AG08395 (cell line): ENCODE data around the gene NIT1.

Experiments
- DNase-seq: peaks from one replicate; pipeline ENCODE4 v3.0.0; 2012; ENCODE audit warnings: mixed read lengths, low spot score

NIT1 gene

DNA sequence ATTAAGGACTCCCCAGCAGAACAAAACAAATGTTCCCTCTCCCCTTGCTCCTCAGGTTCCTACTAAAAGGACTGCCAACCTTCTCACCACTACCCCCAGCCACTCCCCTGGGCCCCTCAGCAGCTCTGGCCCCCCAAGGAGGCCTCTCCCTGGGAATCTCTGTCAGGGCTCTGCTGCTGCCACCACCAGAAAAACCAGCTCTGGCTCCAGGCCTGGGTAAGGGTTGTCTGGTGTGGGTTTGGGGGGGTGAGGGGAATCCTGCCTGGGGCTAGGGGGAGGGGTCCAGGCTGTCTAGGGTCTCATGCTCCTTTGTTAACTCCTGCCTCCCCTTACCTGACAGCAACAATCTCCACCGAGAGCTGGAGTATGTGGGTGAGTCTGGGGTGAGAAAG, 33.3 kb upstream of the NIT1 start:
- DNase-seq: no peak

DNA sequence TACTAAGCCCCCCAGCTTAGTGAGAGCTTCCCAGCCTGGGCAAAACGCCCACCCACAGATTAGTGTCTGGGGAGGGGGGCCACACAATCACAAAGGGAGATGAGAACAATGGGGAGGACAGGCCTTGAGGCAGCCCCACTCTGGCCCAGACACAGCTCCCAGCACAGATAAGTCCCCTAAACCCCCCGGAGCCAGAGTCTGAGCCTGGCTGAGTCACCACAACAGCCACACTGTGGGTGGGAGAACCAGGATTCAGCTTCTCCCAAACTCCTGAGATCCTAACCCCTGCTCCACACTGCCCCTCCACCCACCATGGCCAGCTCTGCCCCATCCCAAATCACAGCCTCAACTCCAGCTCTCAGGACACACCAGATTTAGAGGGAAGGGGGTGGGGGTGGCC, 32.7 kb upstream of the NIT1 start:
- no peak for DNase-seq

DNA sequence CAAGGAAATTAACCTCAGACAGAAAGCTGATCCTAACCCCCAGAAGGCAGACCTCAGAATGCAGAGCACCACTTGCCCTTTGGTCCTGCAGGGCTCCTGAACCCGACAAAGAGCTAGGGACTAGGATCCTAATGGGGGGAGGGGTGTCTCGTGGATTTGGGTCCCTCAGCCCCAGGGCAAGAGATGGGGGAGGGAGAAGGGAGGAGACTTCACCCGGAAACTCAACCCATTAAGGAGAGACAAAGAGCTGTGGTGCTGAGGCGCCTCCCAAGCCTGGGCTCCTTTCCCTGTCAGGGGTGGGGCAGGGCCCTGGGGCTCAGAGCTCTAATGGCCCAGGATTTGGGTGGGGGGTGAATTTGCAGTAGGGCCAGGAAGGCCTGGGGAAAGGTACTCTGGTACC, 31.4 kb upstream of the NIT1 start:
- no peak for DNase-seq

DNA sequence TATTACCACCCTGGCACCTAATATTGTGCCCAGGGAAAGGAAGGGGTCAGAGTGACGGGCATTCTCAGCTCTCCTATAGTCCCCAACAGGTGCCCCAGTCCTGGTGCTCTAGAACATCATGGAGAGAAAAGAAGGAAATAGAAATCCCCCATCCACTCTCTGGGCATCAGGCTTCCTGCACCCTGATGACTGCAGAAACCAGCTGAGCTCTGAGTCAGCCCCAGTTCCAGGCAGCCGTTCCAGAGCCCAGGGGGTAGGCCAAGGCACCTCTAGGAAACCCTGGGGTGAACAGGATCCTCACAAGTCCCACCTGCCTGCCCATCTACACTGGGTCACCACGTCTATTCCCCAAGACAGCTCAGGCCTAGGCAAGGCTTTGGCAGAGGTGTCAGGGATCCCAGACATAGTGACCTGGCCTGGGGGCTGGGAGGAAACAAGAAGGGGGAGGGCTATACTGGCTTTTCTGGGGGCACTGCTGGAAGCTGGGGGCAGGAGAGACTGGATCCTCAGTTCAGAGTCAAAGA, 29.3 kb upstream of the NIT1 start:
- peak; percentile 72 for DNase-seq

DNA sequence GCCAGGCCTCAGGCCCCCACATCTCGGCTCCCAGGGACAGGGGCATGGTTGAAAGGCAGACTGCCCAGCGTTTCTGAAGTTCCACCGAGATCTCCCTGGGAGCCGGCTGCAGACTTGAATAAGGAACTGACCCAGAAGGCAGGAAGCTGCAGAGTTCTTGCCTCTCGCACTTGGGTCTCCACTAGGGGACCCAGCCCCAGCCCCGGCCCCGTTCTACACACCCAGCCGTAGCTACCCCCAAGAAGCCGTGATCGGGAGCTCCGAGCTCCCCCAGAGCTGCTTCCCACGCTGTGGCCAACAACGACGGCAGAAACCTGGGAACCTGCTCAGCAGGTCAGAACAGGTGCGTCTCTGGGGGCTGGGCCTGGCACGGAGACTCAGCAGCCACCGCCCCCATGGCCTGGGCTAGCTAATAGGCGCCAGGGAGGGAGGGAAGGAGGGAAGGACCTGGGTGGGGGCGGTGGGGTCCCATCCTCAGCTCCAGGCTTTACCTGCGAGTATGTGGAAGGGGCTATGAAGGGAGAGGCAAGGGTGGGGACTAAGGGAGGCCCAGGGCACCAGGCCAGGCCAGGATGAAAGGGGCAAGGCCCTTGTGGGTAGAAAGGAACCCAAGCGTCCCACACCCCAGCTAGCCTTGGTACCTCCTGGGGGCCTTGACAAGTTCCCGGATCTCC, 28.5 kb upstream of the NIT1 start, which contains the start of gene NECTIN4:
NECTIN4 (minus strand) TSS at position 308 of the 674 bp plus-strand sequence; CDS start at position 46, 262 bp downstream.
- DNase-seq: no peak

DNA sequence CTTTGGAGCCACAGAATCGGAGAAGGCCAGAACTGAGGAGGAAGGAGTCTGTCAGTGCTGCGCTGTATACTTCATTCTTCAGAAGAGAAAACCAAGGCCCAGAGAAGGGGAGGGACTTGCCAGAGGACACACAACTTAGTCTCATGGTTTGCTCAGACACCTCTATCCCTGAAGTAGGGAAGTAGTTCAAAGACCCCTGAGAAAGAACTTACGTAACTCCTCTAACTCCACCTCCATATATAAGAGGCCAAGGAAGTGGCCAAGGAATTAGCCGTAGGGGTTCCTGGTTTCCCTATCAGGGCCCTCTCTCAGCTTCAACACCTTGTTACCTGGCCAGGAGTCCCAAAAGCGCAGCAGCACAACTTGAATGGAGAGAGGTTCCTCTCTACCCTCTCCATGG, 28.0 kb upstream of the NIT1 start:
- no peak for DNase-seq

DNA sequence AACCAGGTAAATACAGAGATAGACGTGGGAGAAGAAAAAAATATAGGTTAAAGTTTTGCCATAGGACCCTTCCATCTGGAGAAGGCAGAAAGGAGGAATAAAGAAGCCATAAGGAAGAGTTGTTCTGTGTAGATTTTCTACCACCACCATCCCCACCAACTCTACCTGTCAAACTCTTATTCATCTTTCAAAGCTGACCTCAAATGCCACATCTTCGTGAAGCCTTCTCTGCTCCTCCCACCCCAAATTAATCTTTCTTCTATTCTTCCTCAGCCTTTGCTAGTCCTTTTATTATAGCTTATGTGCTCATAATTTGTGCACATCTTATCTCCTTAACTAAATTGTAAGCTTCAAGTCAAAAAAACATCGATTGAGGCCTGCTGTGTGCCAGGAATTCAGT, 27.3 kb upstream of the NIT1 start:
- no peak for DNase-seq

DNA sequence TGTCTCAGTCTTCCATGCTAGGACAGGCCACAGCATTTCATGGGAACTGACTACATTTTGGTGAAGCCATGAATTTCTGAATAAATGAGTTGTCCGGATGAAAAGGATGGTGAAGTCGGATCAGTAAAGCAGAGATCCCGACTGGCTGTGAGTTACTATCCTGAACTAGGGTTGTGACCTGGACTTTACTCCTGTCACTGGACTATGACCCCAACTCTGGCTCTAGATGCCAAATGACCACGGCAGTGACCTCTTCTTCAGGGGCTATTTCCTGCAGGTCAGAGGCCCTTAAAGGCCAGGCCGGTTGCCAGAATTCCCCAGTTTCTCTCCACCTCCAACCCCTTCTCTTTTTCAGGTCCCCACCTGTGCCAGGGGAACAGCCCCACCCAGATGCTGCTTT, 26.8 kb upstream of the NIT1 start:
- DNase-seq: no peak

DNA sequence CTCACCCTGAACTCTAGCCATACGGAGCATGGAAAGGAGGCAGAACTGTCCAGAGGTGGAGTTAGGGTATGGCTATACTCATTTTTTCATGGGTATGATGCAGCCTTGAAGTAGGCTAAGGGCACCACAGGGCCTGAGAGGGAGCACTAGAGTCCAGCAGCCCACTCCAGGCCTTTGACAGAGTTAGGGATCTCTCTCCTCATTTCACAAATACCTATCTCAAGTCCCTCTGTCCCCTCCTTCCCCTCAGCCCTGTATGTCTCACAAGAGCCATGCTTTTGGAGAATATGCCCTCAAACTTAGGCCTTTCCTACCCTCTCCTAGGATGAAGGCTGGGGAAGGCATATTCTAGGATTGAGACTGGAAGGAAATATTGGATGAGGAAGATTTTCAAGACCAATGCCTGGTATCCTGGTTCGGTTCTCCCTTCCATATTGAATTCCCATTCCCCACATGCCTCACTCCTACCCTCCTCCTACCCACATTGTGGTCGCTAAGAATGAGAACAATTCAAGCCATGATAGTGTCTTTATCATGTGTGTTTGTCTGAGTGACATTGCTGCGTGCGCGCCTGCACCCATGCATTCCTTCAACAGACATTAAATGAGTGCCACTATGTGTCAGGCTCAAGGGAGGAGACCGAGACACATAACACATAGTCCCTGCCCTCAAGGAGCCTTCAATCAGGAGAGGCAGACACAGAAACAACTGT, 26.0 kb upstream of the NIT1 start:
- DNase-seq: no peak

DNA sequence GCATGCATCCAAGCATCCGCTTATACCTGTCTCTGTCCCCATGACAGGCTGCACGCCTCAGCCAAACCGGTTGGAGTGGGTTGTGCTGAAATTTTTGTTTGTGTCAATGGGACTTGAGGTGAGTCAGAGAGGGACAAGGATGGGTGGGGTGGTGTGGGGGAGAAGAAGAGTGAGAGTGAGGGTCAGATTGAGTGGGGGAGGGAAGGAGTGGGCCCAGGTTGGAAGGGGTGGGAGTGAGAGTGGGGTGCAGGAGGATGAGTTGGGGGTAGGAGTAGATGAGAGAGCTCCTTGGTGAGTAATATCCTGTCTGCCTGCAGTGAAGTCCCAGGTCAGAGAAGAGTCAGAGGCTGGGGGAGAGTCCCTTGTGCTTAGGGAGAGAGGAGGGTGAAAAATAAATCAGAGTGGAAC, 25.3 kb upstream of the NIT1 start:
- peak; percentile 44 for DNase-seq

DNA sequence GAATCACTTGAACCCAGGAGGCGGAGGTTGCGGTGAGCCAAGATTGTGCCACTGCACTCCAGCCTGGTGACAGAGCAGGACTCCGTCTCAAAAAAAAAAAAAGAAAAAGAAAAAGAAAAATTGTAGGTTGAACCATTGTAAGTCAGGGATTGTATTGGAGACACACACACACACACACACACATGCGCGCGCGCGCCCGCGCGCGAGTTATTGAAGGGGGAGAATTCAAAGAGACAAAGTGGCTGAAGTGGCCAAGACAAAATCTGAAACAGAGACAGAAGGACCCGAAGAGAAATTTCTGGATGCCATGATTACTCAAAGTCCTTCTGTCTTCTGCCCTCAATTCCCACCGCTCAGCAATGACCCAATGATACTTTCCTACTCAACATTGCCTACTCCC, 23.4 kb upstream of the NIT1 start:
- DNase-seq: no peak

DNA sequence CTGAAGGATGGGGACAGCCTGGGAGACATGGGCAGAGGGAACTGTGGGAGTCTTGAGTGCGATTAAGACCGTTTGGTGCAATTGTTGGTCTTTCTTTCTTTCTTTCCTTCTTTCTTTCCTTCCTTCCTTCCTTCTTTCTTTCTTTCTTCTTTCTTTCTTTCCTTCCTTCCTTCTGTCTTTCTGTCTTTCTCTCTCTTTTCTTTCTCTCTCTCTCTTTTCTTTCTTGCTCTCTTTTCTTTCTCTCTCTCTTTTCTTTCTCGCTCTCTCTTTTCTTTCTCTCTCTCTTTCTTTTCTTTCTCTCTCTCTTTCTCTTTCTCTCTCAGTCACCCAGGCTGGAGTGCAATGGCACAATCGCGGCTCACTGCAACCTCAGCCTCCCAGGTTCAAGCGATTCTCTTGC, 22.7 kb upstream of the NIT1 start:
- DNase-seq: no peak

DNA sequence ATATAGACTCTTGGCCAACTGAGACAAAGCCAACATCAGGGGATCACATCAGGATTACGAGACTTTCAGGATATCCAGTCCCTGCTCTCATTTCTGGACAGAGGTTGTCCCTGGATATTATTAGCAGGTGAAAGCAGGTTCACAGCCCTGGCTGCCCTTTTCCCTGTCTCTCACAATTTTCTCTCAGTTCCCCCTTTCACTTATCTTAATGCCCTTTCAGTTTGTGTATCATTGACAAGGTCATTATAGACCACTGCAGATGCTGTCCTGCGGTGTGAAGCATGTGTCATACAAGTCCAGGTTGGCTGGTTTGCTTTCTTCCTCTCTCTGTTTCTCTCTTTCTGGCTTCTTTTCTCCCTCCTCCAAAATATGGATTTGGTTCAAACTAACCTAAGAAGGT, 21.9 kb upstream of the NIT1 start:
- DNase-seq: no peak

DNA sequence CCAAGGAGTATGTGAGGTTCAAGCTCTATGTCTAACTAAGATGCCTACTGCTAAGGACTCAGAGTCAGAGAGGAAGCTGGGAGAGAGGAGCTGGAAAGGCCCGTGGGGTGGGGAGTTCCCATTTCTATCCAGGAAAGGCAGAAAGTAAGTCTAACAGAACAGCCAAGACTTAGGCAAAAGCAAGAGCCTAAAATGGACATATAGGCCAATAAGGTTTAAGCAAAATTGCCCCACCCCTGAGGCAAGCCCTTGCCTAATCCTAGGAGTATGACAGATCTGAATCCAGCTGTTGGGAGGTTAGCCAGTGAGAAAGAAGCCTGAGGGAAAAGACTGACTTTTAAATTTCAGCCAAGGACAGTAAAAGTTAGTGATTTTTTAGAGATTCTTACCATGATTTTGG, 21.4 kb upstream of the NIT1 start:
- DNase-seq: peak; percentile 68

DNA sequence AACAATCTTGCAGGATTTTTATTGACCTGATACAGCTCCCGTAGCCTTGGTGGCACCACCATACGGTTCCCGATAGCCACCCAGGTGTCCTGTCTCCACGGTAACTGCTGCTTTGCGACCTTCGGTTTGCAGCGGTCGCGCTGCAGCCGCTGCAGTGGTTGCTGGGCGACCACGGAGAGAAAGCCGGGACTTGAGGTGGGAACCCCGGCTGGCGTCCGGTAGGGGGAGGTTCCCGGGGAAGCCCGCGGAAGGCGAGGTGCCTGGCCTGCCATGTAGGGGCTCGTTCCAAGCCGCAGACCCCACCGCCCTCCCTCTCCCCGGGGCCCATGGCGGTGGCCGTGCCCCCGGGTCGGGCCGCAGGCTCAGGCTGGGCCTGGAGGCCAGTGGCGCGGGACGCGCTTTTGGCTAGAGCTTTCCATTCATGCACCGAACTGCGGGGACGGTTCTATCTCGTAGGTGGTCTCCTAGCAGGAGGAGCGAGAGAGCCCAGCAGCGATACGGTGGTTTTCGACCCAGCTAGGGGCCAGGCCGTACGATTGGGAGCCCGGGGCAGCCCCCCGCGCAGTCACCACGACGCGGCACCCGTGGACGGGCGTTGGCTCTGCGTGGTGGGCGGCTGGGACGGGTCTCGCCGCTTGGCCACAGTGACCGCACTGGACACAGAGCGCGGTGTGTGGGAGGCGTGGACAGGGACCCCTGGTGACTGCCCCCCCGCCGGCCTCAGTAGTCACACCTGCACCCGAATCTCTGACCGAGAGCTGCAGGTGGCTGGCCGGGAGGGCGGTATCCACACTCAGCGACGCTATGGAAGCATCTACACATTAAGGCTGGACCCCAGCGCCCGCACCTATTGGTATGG, 19.5 kb upstream of the NIT1 start, which contains the start of gene KLHDC9:
KLHDC9 (plus strand) TSS at position 152 of the 859 bp plus-strand sequence; CDS start at position 327, 175 bp downstream.
- DNase-seq: peak; percentile 86

DNA sequence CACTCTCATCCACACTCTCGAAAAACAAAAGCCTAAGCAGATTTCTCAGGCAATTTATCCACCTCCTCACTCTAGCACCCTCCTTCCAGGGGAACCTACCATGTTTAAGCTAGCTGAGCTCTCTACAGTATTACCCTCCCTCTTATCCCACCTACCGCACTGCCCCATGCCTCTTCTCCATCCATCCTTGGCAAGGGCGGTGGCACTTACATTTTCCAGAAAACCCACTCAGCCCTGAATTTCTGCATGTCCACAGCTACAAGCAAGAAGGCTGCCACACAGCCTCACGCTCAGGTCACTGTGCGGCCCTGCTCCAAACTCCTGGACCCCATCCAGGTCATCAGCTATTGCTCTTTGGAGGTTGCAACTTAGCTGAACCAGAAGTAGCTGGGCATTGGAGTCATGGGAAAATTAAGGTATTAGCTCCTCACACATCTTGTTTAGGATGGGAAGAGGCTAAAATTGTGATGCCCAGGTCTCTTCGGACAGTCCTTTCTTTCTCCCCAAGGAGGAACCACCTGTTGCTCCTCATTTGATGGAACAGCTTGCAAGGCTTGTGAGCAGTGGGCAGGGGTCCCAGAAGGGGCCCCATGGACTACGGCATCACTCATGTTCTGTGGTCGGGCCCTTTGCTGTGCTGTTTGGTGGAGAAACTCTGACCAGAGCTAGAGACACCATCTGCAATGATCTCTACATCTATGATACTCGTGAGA, 18.7 kb upstream of the NIT1 start:
- no peak for DNase-seq

DNA sequence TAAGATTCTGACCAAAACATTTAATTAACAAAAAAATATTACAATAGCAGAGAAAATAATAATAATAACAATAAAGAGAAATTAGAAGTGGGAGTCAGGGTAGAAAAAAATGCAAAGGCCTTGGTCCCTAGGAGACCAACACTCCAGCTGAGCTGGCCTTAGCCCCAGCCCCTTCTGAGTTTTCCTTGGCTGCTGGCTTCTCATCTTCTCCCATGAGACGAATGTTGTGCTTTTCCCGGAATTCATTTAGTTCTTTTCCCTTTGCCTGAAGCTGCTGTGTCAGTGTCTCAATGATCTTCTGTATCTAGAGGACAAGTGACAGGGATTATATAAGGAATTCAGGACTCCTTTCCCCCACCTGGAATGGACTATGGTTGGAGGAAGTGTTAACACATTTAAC, 17.3 kb upstream of the NIT1 start:
- no peak for DNase-seq

DNA sequence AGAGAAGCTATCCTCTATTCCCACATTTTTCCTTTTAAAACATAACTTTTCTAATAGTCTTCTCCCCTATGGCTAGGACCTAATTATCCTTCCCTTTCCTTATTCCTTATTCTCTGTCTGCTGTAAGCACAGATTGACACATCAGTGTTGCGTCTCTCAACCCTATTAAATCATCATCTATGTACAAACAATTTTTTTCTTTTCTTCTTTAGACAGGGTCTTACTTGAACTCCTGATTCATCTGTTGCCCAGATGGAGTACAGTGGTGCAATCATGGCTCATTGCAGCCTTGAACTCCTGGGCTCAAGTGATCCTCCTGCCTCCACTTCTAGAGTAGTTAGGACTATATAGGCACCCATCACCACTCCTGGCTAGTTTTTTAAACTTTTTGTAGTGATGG, 11.5 kb upstream of the NIT1 start:
- no peak for DNase-seq

DNA sequence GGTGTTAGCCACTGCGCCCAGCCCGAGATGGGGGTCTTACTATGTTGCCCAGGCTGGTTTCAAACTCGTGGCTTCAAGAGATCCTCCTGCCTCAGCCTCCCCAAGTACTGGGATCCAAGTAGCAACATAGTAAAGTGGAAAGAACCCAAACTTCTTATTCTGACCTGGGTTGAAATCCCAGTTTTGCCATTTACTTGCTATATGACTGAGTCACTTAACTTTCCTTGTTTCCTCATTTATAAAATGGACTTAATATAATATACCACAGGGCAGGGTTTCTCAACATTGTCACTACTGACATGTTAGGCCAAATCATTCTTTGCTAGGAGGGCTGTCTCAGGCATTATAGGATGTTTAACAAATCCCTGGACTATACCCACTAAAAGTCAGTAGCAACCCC, 6.8 kb upstream of the NIT1 start:
- no peak for DNase-seq

DNA sequence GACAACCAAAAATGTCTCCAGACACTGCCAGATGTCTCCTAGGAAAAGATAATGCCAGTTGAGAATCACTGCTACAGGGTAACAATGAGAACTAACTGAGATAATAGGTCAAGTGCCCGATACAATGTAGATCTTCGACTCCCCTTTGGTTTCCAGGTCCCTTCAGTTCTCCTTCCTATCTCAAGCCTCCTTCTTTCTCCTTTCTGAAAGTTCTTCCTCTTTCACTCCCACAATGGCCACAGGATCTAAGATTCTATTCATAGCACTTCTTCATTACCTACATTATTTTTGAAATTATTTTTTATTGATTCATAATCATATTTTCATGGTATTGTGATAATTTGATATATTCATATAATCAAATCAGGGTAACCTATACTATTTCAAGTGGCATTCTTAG, 6.4 kb upstream of the NIT1 start:
- no peak for DNase-seq

DNA sequence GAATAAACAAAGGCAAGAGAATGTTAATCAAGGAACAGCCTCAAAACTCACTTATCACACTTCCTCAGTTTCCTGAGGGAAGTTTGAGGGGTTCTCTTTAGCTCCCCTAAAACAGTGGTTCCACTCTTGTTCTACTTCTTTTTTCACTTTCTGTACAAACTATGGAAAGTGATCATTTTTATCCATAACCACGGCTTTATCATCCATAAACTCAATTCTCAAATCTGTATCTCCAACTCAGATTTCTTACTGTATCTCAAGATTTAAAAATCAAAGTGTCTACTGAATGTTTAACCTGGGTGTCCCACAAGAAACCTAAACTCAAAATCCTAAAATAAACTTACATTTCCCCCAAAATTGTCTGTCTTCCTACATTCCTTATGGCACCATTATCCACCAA, 4.0 kb upstream of the NIT1 start:
- no peak for DNase-seq

DNA sequence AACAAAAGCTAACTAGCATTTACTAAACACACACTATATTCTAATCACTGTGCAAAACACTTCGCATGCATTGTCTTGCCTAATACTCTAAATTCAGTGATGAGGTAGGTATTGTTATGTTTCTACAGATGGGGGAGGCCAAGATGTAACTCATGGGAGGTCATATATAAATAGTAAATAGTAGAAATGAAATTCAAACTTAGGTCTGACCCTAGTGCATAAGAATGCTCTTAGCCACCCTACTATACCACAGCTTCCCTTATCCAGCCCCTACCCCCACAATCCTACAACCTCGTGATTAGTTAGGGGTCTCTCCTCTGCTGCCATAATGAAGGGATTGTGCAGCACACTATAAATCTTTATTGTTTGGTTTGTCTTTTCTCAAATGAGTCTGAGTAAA, 3.3 kb upstream of the NIT1 start:
- no peak for DNase-seq
